GM18951 (cell line): ENCODE measurements around the gene AP1G2.

Experiments used
- POLR2A ChIP-seq: IDR thresholded peaks from 4 replicates; pipeline ENCODE4 v1.6.1; 2011; ENCODE audit warnings: mild to moderate bottlenecking; ENCODE audit not compliant: insufficient read length, insufficient read depth; ENCODE audit errors: extremely low read depth
- in situ Hi-C: fragments of 300-500 bp; cut with MboI; formaldehyde crosslinking; loops from one replicate; pipeline ENCODE4 v1.12.0; 2022; ENCODE audit warnings: low sequenced_read_pairs, mixed read lengths, inconsistent platforms; ENCODE audit not compliant: unreplicated experiment

The AP1G2 gene

DNA sequence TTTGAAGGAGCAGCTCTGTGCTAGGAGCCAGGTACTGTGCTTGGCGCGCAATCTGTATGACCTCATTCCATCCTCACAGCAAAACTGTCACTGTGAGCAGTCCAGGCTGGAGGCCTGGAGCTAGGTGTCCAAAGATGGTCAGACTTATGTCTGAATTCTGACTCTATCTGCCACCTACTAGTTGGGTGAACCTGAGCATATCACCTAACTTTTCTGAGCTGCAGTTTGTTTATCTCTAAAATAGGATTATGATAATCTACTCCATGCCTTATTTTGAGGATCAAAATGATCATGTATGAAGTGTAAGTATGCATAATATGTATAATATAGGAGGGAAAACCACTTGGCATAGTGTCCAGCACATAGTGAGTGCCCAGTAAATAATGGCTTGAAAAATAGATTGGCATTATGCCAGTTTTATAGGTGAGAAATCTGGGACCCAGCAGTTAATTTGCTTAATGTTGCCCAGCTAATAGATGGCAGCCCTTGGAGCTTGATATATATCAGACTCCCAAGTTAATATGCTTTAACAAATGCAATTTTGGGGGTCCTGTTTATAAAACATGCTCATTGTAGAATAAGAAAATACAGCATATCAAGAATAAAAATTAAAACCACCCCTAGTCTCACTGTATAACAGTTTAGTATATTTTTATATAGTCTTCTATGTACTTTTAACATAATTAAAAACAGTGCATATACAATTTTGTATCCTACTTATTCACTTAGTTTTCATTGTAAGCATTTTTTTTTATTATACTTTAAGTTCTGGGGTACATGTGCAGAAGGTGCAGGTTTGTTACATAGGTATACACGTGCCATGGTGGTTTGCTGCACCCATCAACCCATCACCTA lies 15.5 kb upstream of the AP1G2 start:
- no peak for TF ChIP-seq POLR2A
- in situ Hi-C loops: no loop called here

GRCh38 chr14:23580948-23581281 lies 13.3 kb upstream of the AP1G2 start:
- TF ChIP-seq POLR2A: no peak
- in situ Hi-C loops: no loop called here

- in situ Hi-C loops: no loop called here
- TF ChIP-seq POLR2A: no peak
These were observed 12.7 kb upstream of the AP1G2 start for GRCh38 chr14:23580152-23580926.

- TF ChIP-seq POLR2A: no peak
- in situ Hi-C loops: no loop called here
These were observed 12.1 kb upstream of the AP1G2 start for GRCh38 chr14:23579739-23580138.

DNA sequence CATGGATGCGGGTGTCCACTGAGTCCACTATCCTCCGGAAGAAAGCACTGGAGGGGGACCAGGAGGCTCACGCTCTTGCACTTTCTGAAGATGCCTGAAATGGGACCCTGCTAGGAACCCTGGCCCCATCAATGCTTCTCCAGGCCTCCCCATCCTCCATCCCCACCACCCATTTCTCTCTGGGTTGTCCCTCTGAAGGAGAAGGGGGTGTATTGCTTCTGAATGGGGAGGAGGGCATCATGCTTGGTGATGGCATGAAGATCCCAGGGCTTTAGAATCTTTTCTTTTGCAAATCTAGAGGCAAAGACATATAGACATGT lies 11.7 kb upstream of the AP1G2 start:
- in situ Hi-C loops: no loop called here

DNA sequence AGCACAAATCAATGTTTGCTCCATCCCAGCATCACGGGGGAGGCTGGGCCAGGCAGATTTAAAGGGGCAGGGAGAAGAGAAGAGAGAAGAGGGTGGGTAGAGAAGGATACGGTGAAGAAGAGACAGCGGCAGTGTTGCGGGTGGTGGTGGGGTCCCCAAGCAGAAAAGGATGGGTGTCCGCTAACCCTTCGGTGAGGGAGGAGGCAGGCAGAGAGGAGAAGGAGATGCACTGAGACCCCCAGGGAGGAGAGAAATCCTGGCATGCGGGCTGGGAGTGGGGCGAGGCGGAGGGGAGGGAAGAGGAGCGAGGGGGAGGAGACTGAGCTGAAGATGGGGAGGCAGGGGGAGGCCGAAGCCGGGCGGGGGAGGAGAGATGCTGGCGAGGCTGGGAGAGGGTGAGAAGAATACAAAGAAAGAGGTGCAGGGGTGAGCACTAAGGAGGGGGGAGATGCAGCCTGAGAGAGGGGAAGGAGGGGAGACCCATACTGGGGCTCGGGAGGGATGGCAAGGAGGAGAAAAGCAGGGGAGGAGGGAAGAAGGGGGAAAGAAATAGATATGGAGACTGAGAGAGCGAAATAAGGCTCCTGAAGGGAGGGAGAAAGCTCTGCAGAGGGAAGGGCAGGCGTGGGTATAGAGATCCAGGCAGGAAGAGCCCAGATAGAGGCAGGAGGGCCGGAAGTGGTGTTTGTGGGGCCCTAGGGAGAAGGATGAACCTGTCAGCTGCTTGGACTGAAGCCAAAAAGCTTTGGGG lies 11.1 kb upstream of the AP1G2 start, which contains the start of gene JPH4:
Gene JPH4 (minus strand): TSS at position 231 of the 751 bp plus-strand sequence. CDS start 1,337 bp downstream, outside the sequence.
- in situ Hi-C loops: no loop called here

More for the DNA sequence above, 11.7 kb upstream of the AP1G2 start:
- no peak for TF ChIP-seq POLR2A

DNA sequence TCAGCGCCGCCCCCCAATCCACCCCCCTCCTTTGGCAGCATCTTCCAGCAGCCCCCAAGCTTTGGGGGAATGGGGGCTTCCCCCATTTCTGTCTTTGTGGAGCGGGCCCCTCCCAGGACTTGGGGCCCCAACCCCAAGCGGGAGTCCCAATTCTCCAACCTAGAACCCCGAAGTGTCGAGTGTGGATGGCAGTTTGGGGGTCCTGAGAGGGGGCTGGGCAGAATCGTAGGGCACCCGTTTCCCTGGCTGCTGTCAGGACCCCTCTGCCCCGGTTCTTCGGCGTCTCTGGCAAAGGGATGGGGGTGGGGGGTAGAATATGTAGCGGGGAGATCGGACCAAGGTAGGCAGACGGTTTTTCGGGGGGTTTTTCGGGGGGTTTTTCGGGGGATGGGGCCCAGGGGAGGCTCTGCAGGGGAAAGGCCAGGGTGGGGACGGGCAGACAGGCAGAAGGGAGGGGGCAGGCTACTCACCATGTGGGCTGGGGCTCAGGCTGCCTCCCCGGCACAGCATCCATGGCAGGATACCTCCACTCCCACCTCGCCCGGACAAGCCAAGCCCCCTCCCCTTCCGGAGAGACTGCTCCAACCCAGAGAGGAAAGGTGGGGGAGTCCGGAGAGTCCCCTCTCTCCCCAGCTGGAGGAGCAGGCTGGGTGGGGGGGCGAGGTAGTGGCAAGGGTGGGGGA lies 10.3 kb upstream of the AP1G2 start:
- in situ Hi-C loops: no loop called here
- TF ChIP-seq POLR2A: no peak

More for the DNA sequence above, 11.1 kb upstream of the AP1G2 start, which contains the start of gene JPH4:
- TF ChIP-seq POLR2A: no peak

- in situ Hi-C loops: no loop called here
- no peak for TF ChIP-seq POLR2A
These were observed 9.6 kb upstream of the AP1G2 start for GRCh38 chr14:23577004-23577681.

GRCh38 chr14:23573384-23574015 lies 5.9 kb upstream of the AP1G2 start:
- in situ Hi-C loops: no loop called here
- TF ChIP-seq POLR2A: no peak

- TF ChIP-seq POLR2A: no peak
- in situ Hi-C loops: no loop called here
These were observed 5.2 kb upstream of the AP1G2 start for GRCh38 chr14:23572836-23573235.

DNA sequence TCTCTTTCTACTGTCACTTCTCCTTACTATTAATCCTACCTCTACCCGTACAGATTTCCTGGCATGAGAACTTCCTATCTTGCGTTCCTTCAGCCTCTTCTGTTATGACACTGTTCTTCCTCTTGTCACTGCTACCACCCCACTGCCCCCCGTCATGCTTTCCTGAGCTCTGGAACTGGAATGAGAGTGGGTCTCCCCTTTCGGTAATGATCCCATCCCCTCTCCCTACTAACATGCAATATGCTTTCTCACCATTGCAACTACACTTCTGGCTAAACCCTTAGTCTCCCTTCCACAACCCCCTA lies 4.9 kb upstream of the AP1G2 start:
- in situ Hi-C loops: no loop called here
- no peak for TF ChIP-seq POLR2A
